Transverse colon (tissue), 3 donors: ENCODE measurements around the gene GPATCH1.

ENCODE experiments used
- POLR2A ChIP-seq: fragments of 450-650 bp; IDR thresholded peaks from one replicate; pipeline ENCODE4 v1.6.1; 2016; ENCODE audit warnings: antibody characterized with exemption, mild to moderate bottlenecking, moderate library complexity
- TF ChIP-seq, protein P1 (sequence below), 5 experiments: fragments of 200-600 bp in 3 of 5; fragments of 450-650 bp in 2 of 5; sonication (generic) in 3 of 5; IDR thresholded peaks; 1 replicate in 2 of 5; 2 replicates in 3 of 5; pipeline ENCODE4 v1.5.1; 2016 to 2017; ENCODE audit warnings: antibody characterized with exemption in 5 of 5, inconsistent platforms in 3 of 5, mild to moderate bottlenecking in 2 of 5, moderate library complexity in 1 of 5

GRCh38 chr19:33096005-33096404 is 15.0 kb downstream of the GPATCH1 start:
- TF ChIP-seq, protein P1, sequence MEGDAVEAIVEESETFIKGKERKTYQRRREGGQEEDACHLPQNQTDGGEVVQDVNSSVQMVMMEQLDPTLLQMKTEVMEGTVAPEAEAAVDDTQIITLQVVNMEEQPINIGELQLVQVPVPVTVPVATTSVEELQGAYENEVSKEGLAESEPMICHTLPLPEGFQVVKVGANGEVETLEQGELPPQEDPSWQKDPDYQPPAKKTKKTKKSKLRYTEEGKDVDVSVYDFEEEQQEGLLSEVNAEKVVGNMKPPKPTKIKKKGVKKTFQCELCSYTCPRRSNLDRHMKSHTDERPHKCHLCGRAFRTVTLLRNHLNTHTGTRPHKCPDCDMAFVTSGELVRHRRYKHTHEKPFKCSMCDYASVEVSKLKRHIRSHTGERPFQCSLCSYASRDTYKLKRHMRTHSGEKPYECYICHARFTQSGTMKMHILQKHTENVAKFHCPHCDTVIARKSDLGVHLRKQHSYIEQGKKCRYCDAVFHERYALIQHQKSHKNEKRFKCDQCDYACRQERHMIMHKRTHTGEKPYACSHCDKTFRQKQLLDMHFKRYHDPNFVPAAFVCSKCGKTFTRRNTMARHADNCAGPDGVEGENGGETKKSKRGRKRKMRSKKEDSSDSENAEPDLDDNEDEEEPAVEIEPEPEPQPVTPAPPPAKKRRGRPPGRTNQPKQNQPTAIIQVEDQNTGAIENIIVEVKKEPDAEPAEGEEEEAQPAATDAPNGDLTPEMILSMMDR (IDR thresholded peaks at IDR 0.05) = no peak
- TF ChIP-seq POLR2A = no peak
